ENCODE data around the gene NRG2. TPM values are rescaled to one million over a fixed set of nuclear protein-coding genes. Genes with fewer than 3 reads are reported as not detected.

Gene NRG2
- total RNA-seq, 4 donors from 2014 or later, result 5.3 to 8.8 (median 7.5) TPM

GRCh38 chr5:139975942-139976341 is 67.2 kb downstream of the NRG2 start:
- 59 to 64% methylated on average over 1 of the region's 1 CpG for WGBS, 2 donors
- H3K4me3 ChIP-seq (ENCODE audit: low read depth, poor library complexity, severe bottlenecking), result no peak overlapping the region
- TF ChIP-seq CTCF (IDR thresholded peaks at IDR 0.05) (no peak), POLR2A (IDR thresholded peaks at IDR 0.05) (no peak)
- no peak for DNase-seq (ENCODE audit: low spot score in 2 of 2)
- intact Hi-C loops (cut with DNase I; ENCODE audit: low total_unique reads), result no loop called here

- no peak for DNase-seq (ENCODE audit: low spot score in 2 of 2)
Observed at GRCh38 chr5:139975306-139975705, 67.8 kb downstream of the NRG2 start.

GRCh38 chr5:139974661-139975060 is 68.4 kb downstream of the NRG2 start:
- TF ChIP-seq POLR2A (IDR thresholded peaks at IDR 0.05) (no peak), CTCF (IDR thresholded peaks at IDR 0.05) (no peak)
- 72 to 74% methylated on average over 6 of the region's 6 CpGs for WGBS, 2 donors
- intact Hi-C loops (cut with DNase I; ENCODE audit: low total_unique reads), result no loop called here
- no peak overlapping the region for H3K4me3 ChIP-seq (ENCODE audit: low read depth, poor library complexity, severe bottlenecking)
- DNase-seq (ENCODE audit: low spot score in 2 of 2), result no peak

More at GRCh38 chr5:139975306-139975705, 67.8 kb downstream of the NRG2 start:
- WGBS, 2 donors, result 86 to 95% methylated on average over 3 of the region's 3 CpGs
- no peak for TF ChIP-seq POLR2A (IDR thresholded peaks at IDR 0.05)
- no peak for TF ChIP-seq CTCF (IDR thresholded peaks at IDR 0.05)
- H3K4me3 ChIP-seq (ENCODE audit: low read depth, poor library complexity, severe bottlenecking), result no peak overlapping the region
- intact Hi-C loops (cut with DNase I; ENCODE audit: low total_unique reads), result no loop called here

GRCh38 chr5:139971202-139971725 is 71.8 kb downstream of the NRG2 start:
- intact Hi-C loops (cut with DNase I; ENCODE audit: low total_unique reads), result no loop called here
- TF ChIP-seq POLR2A (IDR thresholded peaks at IDR 0.05), result no peak
- TF ChIP-seq CTCF (IDR thresholded peaks at IDR 0.05), result no peak
- no peak for DNase-seq (ENCODE audit: low spot score in 2 of 2)
- WGBS, 2 donors, result 52 to 62% methylated on average over 4 of the region's 4 CpGs
- no peak overlapping the region for H3K4me3 ChIP-seq (ENCODE audit: low read depth, poor library complexity, severe bottlenecking)

GRCh38 chr5:139969318-139969717 is 73.8 kb downstream of the NRG2 start:
- TF ChIP-seq POLR2A (IDR thresholded peaks at IDR 0.05) (no peak), CTCF (IDR thresholded peaks at IDR 0.05) (no peak)
- intact Hi-C loops (cut with DNase I; ENCODE audit: low total_unique reads), result no loop called here
- no peak for DNase-seq (ENCODE audit: low spot score in 2 of 2)
- WGBS, 2 donors, result 72 to 83% methylated on average over 2 of the region's 2 CpGs
- H3K4me3 ChIP-seq (ENCODE audit: low read depth, poor library complexity, severe bottlenecking), result no peak overlapping the region
